Astrocyte of the spinal cord (primary cell): ENCODE data around the gene BRIP1.
"Not testable (repeated sequence)": the region's sequence is repeated elsewhere in the genome, so short reads cannot be mapped to it uniquely, and the experiment has no call there.

Experiments used
- DNase-seq: peaks from one replicate; pipeline ENCODE4 v3.0.0; 2011; ENCODE audit warnings: low read depth, low spot score
- H3K4me3 ChIP-seq: 2 replicates; pipeline ENCODE4 v1.5.1; 2011; ENCODE audit warnings: low read depth, mild to moderate bottlenecking, low read length, moderate library complexity
- in situ Hi-C: cut with HindIII; loops from 2 replicates; pipeline ENCODE4 v1.10.0; 2017; ENCODE audit warnings: low sequenced_read_pairs
- TF ChIP-seq, protein P1 (sequence below): IDR thresholded peaks from 2 replicates; pipeline ENCODE4 v1.5.1; 2012; ENCODE audit warnings: low read depth, mild to moderate bottlenecking, low read length, inconsistent platforms

The BRIP1 gene

DNA sequence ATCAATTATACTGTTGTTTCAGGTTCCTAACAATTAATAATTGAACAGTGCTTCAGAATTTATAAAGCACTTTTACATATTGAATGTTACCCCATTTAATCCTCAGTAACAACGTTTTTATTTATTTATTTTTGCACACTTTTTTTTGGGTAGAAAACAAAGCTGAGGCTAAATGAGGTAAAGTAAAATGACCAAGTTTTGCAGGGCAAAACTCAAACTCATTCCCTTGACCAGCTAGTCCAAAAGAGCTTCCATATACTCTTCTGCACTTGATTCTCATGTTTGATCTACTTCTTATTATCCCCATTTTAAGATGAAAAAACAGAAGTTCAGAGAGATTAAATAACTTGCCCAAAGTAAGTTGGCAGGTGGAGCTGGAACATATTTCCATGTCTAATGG is 191.2 kb downstream of the BRIP1 start:
- in situ Hi-C loops = no loop called here
- no peak overlapping the region for H3K4me3 ChIP-seq
- TF ChIP-seq, protein P1, sequence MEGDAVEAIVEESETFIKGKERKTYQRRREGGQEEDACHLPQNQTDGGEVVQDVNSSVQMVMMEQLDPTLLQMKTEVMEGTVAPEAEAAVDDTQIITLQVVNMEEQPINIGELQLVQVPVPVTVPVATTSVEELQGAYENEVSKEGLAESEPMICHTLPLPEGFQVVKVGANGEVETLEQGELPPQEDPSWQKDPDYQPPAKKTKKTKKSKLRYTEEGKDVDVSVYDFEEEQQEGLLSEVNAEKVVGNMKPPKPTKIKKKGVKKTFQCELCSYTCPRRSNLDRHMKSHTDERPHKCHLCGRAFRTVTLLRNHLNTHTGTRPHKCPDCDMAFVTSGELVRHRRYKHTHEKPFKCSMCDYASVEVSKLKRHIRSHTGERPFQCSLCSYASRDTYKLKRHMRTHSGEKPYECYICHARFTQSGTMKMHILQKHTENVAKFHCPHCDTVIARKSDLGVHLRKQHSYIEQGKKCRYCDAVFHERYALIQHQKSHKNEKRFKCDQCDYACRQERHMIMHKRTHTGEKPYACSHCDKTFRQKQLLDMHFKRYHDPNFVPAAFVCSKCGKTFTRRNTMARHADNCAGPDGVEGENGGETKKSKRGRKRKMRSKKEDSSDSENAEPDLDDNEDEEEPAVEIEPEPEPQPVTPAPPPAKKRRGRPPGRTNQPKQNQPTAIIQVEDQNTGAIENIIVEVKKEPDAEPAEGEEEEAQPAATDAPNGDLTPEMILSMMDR = no peak
- DNase-seq = no peak

DNA sequence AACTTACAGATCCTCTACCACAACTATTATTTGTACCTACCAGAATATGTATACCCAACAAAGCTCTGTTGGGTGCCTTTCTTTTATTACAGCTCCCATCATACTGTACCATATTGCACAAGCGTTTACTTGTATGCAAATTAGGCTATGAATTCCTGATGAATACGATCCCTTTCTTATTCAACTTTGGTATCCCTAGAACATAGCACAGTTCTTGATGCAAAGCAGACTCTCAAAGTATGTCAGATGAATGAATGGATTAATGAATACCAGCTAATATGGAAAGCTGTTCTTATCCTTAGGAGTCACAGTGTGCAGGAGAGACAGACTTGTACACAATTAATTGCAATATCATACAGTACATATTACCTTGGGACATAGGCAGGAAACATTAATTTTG is 192.6 kb downstream of the BRIP1 start:
- TF ChIP-seq, protein P1 = no peak

DNA sequence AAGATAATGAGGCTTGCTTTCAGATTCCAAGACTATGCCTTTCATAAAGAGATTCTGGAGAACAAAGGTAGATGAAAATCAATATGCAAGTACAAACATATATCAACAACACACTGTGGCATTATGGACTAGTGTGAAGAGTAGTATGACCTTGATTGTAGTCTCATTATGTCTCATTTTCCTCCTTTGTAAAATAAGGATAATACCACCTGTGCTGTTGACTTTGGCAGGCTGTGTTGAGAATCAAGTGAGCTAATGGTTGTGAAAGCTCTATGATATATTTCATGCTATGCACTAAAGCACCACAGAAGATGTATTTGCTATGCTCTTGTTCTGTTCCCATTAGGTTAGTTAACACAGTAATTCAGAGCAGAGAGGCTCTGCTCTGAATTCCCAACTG is 193.8 kb downstream of the BRIP1 start:
- in situ Hi-C loops = no loop called here
- TF ChIP-seq, protein P1 = no peak
- DNase-seq = no peak
- no peak overlapping the region for H3K4me3 ChIP-seq

More for the DNA sequence above, 192.6 kb downstream of the BRIP1 start:
- DNase-seq = no peak
- H3K4me3 ChIP-seq = no peak overlapping the region
- in situ Hi-C loops = no loop called here

DNA sequence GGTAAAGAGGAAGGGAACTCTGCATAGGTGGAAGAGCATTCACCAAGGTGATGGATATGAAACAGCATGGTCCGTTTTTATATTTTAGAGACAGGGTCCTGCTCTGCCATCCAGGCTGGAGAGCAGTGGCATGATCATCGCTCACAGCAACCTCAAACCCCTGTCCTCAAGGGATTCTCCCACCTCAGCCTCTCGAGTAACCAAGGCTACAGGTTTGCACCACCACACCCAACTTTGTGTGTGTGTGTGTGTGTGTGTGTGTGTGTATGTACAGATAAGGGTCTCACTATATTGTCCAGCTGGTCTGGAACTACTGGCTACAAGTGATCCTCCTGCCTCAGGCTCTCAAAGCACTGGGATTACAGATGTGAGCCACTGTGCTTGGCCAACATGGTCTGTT is 194.8 kb downstream of the BRIP1 start:
- no peak for DNase-seq
- TF ChIP-seq, protein P1 = no peak
- in situ Hi-C loops = no loop called here
- H3K4me3 ChIP-seq = no peak overlapping the region

DNA sequence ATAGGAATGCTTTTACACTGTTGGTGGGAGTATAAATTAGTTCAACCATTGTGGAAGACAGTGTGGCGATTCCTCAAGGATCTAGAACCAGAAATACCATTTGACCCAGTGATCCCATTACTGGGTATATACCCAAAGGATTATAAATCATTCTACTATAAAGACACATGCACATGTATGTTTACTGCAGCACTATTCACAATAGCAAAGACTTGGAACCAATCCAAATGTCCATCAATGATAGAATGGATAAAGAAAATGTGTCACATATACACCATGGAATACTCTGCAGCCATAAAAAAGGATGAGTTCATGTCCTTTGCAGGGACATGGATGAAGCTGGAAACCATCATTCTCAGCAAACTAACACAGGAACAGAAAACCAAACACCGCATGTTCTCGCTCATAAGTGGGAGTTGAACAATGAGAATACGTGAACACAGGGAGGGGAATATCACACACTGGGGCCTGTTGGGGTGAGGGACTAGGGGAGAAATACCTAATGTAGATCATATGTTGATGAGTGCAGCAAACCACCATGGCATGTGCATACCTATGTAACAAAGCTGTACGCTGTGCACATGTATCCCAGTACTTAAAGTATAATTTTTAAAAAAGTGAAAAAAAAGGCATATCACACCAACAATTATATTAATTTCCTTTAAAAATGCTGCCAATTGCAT is 196.8 kb downstream of the BRIP1 start:
- in situ Hi-C loops, H3K4me3 ChIP-seq, DNase-seq: not testable (repeated sequence)

DNA sequence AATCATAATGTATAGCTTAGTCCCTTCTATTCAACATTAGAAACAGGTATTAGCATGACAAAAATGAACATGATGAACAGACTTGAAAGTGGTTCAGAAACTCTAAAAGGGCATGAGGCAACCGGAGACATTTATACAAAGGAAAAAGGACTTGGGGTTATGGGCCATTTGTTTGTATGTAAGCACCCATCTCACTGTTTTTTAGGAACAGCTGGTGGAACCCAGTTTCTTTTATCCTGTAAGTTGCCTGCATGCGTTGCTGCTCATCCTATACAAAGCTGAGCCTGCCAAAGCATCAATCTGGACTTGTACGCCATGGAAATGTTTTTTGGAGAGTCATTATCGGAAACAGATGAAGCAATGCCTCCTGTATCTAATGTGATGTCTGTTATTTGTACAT is 200.0 kb downstream of the BRIP1 start:
- TF ChIP-seq, protein P1 = no peak

DNA sequence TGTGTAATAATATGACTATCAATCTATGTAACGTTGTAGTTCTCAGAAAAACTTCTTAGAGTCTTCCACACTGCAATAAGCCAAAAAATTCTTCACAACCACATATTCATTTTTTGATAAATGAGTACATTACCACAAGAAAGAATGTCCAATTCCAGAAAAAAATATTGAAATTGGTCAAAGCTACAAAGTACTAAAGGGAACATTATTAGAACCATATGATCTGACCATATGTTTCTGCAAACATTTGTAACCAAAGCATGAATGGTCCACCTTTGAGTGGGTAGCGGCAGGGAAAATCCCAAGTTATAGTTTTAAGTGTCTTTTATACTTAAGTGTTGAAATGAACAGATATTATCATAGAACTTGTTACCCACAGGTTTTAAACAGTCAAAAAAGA is 200.6 kb downstream of the BRIP1 start:
- TF ChIP-seq, protein P1 = no peak
- no peak overlapping the region for H3K4me3 ChIP-seq
- no peak for DNase-seq
- in situ Hi-C loops = no loop called here

More for the DNA sequence above, 200.0 kb downstream of the BRIP1 start:
- in situ Hi-C loops = no loop called here
- no peak overlapping the region for H3K4me3 ChIP-seq
- no peak for DNase-seq
